Activated T-helper 1 cell treated with Interleukin-2 at 50 U/mL for 16 hours (primary cell): Measurements from ENCODE around the gene HELQ.
"Not testable (repeated sequence)": the region's sequence is repeated elsewhere in the genome, so short reads cannot be mapped to it uniquely, and the experiment has no call there.

Source experiments
- DNase-seq: peaks from one replicate; pipeline ENCODE4 v3.0.0-alpha.2; 2020; ENCODE audit warnings: low read depth

The HELQ gene

DNA sequence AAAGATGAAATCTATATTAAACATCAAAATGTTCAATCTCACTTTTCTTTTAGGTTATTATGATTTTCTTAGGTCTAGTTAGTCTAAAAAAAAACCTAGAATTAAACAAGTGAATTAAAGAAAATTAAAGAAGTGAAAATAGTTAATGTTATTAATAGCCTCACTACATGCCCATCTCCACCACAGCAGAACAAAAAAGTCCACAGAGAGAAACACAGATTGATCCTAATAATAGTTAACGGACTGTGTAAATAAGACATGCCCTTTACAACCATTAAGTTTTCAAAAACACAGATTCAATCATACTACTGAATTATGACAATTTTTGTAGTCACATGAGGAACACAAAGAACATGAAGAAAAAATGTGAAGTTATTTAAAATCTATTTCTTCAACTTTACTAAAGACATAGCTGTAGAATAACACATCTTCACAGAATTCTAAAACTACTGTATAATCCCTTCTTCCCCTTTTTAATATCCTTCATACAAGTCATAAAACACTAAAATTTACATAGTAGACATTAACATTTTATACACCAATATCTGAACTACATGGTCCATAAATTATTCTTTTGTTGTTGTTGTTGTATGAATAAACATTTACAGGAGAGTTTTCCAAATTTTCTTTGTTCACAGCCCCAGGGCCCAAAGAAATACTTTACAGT, 15.3 kb downstream of the HELQ start:
- no peak for DNase-seq

DNA sequence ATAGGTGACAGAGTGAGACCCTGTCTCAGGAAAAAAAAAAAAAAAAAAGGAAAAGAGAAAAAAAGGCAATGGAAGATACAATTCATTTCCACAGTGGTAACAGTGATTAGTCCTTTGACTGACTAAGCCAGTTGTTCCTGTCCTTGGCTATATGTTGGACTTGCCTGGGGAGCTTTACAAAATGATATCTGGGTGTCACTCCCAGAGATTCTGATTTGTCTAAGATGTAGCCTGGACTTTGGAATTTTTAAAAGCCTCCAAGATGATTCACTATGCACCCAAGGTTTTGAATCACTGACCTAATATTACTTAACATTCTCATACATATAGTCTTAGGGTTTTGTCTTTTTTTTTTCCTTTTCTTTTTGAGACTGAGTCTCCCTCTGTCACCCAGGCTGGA, 16.9 kb downstream of the HELQ start:
- DNase-seq = no peak

DNA sequence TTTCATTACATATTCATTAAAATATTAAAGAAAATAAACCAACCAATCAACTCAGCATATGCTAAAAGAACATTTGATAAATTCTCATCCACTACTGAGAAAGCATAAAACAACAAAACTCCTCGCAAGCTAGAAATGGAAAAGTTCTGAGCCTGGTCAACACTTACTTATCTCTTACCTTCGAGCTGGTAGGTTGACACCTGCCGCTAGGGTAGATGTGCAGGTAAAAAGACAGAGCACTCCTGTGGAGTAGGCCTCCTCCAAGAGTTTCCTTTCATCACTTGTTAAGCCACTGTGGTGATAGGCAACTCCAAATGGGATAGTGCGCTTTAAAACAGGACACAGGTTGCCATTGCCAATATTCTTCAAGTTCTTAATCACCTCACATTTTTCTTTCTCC, 18.9 kb downstream of the HELQ start:
- no peak for DNase-seq

DNA sequence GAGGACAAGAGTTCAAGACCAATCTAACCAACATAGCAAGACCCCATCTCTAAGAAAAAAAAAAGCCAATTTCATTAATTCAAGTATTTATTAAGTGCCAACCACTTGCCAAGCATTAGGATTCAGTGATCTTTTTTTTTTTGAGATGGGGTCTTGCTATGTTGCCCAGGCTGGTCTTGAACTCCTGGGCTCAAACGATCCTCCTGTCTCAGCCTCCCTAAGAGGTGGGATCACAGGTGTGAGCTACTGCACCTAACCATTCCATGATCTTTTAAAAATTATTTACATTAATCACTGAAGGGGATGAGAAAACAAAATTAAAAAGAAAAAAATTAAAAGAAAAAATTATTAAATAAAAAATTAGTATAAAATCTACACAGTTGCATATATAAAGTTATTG, 24.4 kb downstream of the HELQ start:
- no peak for DNase-seq

DNA sequence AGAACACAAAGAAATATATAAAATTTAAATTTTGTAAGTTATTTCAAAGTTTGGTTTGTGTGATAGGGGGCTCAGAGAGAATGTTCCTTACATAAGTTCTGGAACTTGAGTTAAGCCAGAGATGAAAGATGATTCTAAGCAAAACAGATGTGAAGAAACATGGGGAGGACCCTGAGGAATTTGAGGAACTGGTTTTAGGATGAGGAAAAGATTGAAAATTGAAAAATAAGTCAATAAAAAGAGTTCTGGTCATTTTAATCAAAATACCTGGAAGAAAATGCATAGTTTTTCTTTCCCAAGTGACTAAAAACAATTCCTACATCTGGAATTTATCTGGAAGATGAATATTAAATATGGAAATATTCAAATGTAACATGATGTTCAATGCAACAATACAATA, 37.4 kb downstream of the HELQ start:
- no peak for DNase-seq

DNA sequence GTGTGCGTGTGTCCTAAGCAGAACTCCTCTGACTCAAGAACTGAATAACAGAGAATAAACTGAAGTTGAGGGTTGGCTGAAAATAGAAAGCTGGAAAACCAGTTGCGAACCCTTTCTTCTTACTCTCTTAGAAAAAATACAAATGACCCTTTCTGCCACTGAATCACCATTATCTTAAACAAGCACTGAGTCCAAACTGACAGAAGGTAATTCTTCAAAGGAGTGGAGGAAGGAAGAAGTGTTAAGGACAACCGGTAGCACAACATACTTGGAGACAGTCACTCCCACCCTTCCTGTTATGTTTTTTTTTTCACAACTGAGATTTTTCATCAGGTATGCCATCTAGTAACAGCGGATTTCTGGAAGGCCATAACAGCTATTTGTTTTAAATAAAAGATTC, 38.1 kb downstream of the HELQ start:
- no peak for DNase-seq

DNA sequence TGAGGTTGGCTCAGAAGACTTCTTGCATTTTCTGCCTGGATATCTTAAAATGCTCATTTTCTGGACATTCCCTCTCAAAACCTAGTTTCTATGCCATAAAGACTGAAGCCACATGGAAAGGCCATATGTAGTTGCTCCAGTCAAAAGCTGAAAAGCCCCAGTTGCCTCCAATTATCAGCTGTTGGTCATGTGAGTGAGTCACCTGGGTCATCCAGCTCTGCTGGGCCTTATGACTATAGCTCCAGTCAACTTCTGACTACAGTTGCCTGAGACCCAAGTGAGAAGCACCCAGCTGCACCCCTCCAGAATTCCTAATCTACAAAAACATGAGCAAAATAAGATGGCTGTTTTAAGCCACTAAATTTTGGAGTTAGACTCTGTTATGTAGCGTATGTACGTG, 41.9 kb downstream of the HELQ start:
- DNase-seq = no peak

DNA sequence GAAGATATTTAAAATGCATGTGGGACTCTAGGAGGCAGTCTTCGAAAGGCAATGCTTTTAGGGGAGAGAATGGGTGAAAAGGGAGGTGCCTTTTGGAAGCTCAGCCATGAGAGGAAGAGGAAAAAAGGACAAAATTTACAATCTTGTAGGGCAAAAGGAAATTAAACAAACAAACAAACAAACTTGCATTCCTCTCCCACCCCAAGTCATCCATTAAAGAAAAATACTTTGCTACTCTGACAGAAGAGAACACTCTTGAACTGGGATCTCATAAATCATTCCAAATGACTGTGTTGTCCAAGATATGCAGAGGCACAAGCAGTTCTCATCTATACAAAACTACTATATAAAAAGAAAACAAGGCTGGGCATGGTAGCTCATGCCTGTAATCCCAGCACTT, 46.7 kb downstream of the HELQ start:
- DNase-seq = no peak

DNA sequence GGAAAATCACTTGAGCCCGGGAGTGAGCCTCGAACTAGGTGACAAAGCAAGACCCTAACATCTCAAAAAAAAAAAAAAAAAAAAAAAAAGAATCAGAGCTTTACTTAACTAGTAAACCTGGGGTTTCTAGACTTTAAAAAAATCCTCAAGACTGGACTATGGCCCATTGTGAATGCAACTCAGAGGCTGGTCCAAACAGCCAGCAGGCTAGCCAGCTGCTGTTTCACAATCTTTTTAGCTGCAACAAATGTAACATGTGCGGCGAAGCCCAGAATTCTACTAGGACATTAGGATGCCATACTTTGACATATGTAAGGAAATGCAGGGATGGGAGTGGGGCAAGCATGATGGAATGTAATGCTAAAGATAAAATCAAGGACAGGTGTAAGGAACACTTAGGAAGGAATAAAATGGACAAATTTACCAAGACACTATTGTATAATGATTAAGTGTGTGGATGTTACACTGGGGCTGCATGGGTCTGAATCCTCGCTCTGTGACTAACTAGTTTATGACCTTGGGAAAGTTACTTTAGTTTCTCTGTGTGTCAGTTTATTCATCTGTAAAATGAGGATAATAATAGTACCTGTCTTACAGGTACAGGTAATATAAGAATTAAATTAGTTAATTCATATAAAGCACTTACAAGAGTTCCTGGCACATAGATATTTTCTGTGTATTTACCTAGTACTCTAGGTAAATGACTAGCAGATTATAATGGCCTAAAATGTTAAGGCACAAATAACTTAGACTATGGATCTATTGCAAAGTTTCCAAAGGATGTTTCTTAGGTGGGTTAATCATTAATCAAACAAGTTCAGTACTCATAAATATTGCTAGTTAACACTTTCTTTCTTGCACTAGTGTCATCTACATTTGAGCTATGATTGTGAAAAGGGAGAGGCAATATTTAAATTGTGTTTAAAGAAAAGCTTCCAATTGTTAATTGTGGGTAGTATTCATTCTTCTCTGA, 49.5 kb downstream of the HELQ start:
- DNase-seq = no peak

DNA sequence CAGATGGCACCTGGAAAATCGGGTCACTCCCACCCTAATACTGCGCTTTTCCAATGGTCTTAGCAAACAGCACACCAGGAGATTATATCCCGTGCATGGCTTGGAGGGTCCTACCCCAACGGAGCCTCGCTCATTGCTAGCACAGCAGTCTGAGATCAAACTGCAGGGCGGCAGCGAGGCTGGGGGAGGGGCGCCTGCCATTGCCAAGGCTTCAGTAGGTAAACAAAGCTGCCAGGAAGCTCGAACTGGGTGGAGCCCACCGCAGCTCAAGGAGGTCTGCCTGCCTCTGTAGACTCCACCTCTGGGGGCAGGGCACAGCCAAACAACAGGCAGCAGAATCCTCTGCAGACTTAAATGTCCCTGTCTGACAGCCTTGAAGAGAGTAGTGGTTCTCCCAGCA, 57.5 kb downstream of the HELQ start:
- not testable (repeated sequence) for DNase-seq

DNA sequence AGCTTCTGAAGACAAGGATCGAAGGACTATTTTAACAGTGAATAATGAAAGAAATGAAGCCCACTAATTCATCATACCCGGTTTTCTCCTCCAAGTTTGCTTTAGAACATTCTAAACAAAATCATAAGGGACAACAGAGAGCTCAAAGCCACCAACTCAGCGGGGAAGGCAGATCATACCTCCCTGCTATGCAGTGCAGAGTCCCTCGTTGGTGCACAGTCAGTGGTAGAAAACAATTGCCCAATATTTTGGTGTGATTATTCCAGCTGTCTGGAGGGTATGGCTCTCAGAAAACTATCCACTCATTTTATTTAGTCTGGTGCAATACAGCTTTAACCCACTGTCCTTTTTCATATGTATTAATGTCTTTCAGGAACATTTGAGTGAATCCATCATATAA, 61.7 kb downstream of the HELQ start:
- no peak for DNase-seq

DNA sequence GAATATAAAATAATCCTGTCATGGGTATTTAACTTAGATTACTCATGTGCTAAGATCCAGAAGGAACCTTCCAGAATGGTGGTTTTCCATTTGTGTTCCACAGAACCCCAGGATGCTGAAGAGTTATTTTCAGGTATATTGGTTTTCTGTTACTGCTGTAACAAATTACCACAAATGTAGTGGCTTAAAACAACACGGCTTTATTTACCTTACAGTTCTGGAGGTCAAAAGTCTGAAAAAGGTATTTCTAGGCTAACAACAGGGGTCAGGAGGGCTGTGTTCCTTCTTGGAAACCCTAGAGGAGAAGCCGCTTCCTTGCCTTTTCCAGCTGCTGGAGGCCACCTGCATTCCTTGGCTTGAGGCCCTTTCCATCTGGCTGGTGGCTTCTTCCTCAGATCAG, 63.1 kb downstream of the HELQ start:
- DNase-seq = no peak

DNA sequence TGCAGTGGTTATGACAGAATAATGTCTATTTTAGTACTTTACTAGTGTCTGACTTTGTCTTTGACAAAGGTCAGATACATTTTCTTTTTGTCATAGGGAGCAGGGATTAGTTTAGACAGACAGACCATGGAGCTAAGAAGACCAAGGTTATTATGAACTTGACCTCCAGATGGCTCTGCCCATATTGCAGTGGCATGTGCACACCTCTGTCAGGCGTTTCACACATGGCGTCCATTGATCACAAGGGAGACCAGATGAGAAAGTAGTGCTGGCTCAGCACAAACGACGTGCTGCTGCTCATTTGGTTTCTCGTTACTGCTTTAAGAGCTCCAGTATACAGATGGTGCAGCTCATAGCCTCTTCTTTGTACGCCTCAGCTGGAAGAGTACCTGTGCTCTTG, 64.7 kb downstream of the HELQ start:
- no peak for DNase-seq

DNA sequence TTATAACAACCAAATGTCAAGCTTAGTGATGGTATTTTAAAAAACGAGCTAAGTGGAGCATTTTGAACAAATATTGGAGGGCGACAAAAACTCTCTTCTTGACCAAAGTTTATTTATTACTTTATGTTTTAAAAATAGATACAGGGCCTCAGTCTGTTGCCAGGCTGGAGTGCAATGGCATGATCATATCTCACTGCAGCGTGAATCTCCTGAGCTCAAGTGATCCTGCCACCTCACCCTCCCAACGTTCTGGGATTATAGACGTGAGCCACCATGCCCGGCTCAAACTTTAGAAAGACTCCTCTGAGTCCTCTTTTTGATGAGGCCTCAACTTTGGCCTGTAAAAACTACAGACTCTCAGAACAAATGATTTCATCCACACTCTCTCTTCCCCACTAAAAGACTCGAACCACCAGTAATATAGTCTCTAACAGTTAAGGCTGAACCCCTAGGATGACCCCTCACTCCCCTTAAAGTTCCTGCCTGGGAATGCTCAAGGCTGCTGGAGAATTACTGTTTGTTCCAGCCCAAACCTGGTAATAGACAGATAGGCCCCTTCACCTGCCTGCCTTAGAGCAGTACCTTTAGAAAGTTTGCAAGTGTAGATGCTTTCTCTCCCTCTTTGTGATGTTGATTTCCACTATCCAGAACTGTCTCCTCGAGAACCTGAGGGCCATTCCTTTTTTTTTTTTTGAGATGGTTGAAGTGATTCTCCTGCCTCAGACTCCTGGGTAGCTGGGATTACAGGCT, 65.7 kb downstream of the HELQ start:
- DNase-seq = no peak

DNA sequence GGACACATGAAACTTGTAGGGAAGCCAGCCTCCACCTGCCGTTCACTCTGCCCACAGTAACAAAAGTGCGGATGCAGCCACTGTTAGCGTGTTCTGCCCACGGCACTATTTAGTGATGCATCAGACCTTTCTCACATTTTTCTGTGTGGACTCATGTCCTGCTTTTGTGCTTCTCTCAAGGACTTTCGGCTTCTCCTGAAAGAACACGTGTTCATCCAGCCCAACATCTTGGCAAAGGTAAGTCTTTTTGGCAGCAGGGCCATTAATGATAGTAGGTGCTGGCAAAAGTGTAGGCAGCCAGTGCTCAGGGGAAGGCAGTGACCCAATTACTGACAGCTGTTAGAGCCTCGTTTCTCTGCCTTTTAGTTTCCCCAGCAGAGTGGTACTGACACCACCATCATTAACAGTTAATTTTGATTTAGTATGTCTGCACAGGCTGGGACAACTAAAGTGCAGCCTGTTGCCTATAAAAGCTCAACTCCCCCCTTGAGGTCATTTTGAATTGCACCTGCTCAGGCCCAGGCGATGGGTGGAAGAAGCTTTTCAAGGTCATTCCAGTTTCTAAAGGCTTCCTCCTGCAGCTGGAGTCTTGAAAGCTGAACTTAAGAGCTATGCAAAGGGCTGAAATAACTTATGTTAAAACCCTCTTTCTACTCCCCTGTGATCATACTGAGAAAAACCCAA, 66.4 kb downstream of the HELQ start:
- no peak for DNase-seq

DNA sequence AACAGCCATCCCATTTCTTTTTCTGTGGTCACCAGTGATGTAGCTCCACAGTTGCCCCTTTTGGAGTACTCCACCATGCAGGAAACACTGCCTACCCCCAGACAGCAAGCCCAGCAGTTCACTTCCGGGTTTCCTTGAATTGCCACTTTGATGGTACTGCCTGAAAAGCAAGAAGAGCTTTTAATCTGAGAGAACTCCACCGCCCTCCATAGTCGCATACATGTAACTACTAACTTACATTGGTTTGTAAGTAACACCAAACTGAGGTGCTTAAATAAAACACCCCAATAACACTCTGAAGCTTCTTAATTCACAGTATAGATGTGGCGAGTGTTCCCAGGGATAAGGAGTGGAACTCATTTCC, 67.3 kb downstream of the HELQ start:
- DNase-seq = no peak

DNA sequence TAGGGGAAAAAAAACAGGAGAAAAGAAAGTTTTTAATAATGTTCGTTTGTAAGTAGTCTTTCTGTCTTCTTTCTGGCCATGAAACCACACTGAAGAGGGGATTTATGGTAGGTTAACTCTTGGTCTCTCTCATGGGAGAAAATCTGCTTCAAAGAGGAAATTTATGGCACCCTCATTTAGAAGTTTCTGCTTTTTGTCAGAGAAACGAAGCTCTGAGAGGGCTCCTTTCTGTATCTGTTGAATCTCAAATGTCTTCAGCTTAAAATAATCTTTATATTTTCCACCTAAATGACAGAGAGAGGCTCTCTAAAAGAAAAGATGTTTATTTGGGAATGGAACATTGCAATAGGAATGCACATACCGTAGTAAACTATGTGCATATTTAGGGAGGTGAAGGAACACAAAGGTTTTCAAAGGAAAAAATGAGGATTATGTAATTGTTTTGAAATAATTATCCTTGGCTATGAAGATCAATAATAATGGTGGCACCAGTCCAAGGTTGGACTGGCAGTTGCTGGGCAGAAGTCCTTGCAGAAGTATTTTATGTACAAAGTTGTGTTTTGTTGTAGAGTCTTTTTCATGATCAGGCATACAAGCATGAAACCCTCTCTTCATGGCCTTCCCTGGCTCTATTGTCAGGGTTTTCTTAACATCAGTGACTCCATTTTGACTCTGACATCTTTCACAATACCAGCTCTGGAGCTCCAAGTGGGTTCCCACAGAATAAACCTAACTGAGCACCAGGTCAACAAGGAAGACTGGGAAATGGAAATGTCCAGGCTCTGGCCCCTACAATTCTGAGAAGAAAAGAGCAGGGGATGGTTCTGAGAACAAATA, 67.9 kb downstream of the HELQ start:
- no peak for DNase-seq

DNA sequence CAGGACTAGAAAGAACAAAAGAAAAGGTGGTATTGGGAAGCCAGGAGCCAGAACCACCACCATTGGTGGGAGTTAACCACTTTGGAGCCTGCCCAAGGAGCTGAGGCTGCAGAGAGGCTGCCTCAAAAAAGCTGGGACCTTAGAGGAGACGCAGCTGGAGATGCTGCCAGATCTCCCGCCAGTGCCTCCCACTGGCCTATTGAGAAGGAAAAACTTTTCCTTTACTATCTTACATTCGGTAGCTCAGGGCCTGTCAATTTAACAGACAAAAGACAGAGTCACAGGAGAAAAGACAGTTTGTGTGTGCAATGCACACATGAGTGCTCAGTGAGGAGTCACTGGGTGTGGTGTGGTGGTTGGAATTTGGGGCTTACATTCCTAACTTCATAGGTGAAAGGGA, 68.6 kb downstream of the HELQ start:
- DNase-seq = no peak

DNA sequence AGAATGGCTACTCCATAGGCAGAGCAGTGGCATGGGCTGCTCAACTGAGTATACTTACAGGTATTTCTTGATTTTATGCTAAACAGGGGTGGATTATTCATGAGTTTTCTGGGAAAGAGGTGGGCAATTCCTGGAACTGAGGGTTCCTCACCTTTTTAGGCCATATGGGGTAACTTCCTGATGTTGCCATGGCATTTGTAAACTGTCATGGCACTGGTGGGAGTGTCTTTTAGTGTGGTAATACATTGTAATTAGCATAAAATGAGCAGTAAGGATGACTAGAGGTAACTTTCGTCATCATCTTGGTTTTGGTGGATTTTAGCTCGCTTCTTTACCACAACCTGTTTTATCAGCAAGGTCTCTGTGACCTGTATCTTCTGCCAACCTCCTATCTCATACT, 72.8 kb downstream of the HELQ start:
- DNase-seq = no peak

DNA sequence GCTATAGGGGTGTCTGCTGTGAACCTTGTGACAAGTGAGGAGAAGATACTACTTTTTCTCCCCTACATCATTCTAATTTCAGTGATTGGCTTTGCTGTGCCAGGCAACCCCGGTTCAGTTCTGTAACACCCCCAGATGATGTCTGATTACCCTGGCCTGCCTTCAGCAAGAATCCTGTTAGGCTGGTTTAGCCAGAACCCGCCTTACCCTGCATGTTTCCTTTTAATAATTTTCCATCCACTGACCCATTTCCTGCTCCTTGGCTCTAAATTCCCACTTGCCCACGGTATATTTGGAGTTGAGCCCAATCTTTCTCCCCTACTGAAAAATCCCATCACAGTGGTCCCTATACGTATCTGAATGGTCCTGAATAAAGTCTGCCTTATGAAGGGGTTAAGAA, 74.5 kb downstream of the HELQ start:
- DNase-seq = no peak

DNA sequence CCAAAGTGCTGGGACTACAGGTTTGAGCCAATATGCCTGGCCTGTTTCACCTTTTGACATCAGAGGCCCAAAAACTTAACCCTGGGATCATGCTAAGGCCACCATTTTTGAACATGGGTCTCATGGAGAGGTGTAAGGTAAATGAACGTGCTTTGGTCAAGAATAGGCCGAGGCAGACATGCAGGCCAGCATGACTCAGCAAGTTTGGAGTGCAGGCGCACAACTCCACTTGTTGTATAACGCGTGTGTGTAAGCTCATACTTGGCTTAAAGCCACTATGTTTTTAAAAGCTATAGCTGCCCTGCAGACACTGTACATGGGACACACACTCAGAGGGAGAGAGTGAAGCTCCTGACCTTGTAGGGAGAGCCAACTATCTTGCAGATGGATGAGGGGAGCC, 77.2 kb downstream of the HELQ start:
- no peak for DNase-seq
